ENCODE measurements around the gene MNT. TPM values are rescaled to one million over a fixed set of nuclear protein-coding genes. Genes with fewer than 3 reads are reported as not detected.

MNT gene
- total and polyA plus RNA-seq, 2 of the 8 experiments (the other 6 are each of a cell fraction or from before 2014, with no cell fraction given) = 5.0 to 17.3 TPM

DNA sequence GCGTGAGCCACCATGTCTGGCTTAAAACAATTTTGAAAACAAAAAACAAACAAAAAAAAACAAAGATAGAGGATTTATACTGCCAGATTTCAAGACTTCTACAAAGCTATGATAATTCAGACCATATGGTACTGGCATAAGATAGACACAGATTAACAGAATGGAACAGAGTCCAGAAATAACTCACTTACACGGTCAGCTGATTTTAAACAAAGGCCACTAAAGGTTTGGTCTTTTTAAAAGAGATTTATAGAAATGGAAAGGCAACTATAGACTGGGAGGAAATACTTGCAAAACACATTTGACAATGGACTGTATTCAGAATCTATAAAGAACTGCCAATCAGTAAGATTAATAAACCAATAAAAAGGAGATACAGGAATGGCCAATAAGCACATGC is 48.6 kb upstream of the MNT start:
- Histone ChIP-seq H3K79me2 (ENCODE audit: control insufficient read depth in 1 of 2, insufficient read depth in 2 of 2, low read length in 2 of 2) (peaks cover 0 to 4% of the 10 kb centered on the region in 2 experiments; a peak in 1 of 4 replicates), H4K5ac (ENCODE audit: insufficient read length, low read depth, low read length) (no peak overlapping the region), H3K23ac (ENCODE audit: insufficient read length) (no peak overlapping the region), H3K4me3 (ENCODE audit: extremely low read depth in 1 of 4, insufficient read depth in 2 of 4, low read depth in 3 of 4, low read length in 4 of 4) (no peak overlapping the region), H2BK5ac (ENCODE audit: low read depth, low read length) (no peak overlapping the region), H3K4me1 (replicated peaks in 1 of 4; ENCODE audit: control insufficient read depth in 3 of 4, insufficient read depth in 4 of 4, low read length in 3 of 4) (no peaks in the 10 kb centered on the region), H2BK15ac (ENCODE audit: low read length) (no peak overlapping the region), H3K56ac (replicated peaks; ENCODE audit: insufficient read length, low read depth, low read length) (no peak overlapping the region), H3K9me3 (ENCODE audit: insufficient read depth in 2 of 2, low read depth in 1 of 2, low read length in 1 of 2) (peaks cover 0 to 8% of the 10 kb centered on the region in 2 experiments; a peak in 1 of 4 replicates), H2BK120ac (replicated peaks; ENCODE audit: low read depth, low read length) (no peak overlapping the region), H4K91ac (replicated peaks; ENCODE audit: insufficient read length, low read length) (no peak overlapping the region), H3K27ac (ENCODE audit: low read depth, low read length) (no peak overlapping the region), H2AFZ (ENCODE audit: low read length) (no peak overlapping the region), H3K18ac (ENCODE audit: extremely low read depth, low read length) (no peak overlapping the region), H4K20me1 (replicated peaks in 1 of 2; ENCODE audit: control insufficient read depth in 1 of 2, insufficient read depth in 2 of 2, low read length in 2 of 2) (no peaks in the 10 kb centered on the region), H3K23me2 (ENCODE audit: low read depth, low read length) (no peaks in the 10 kb centered on the region), H2BK20ac (ENCODE audit: low read length) (no peak overlapping the region), H4K8ac (ENCODE audit: extremely low read depth, insufficient read depth, low read length) (no peak overlapping the region), H3K4me2 (ENCODE audit: insufficient read depth in 1 of 2, low read depth in 2 of 2, low read length in 2 of 2) (no peak overlapping the region), H3K79me1 (ENCODE audit: low read depth, low read length) (no peaks in the 10 kb centered on the region), H3K36me3 (ENCODE audit: control insufficient read depth in 2 of 4, insufficient read depth in 4 of 4, low read length in 3 of 4) (peaks cover 0 to 5% (median 2%) of the 10 kb centered on the region in 4 experiments; a peak in 3 of 8 replicates), H2AK5ac (ENCODE audit: low read depth, low read length) (no peak overlapping the region), H3K27me3 (replicated peaks in 1 of 4; ENCODE audit: control insufficient read depth in 3 of 4, extremely low read depth in 1 of 4, insufficient read depth in 3 of 4, low read length in 3 of 4) (no peaks in the 10 kb centered on the region), H3K9ac (replicated peaks in 1 of 4; ENCODE audit: extremely low read depth in 1 of 4, low read depth in 3 of 4, low read length in 3 of 4) (no peak overlapping the region), H3K4ac (replicated peaks; ENCODE audit: insufficient read length, low read depth, low read length) (no peak overlapping the region), H3K14ac (ENCODE audit: insufficient read length) (no peak overlapping the region), H2BK12ac (ENCODE audit: low read depth, low read length) (no peak overlapping the region)
- ChIA-PET POLR2A (ENCODE audit: partially characterized antibody) (interaction anchor here (0.7 kb wide), 1 partner anchor 62 kb away, joined by 3 read pairs; the partner anchor contains the start of gene METTL16), CTCF (ENCODE audit: partially characterized antibody) (interaction anchor here (0.6 to 1.4 kb wide), 3 partner anchors 11 to 31 kb away, joined by 4 to 5 read pairs (median 4); no protein-coding TSS in a partner anchor)
- DNase-seq (ENCODE audit: low read depth in 1 of 2, low spot score in 2 of 2) = no peak
- WGBS, 2 experiments (ENCODE audit: extremely low coverage in 1 of 2, insufficient coverage in 1 of 2, insufficient read length in 1 of 2, insufficient replicate concordance in 2 of 2, low coverage in 1 of 2, low lambda C conversion rate in 2 of 2, missing lambda C conversion rate in 1 of 2) = 96% methylated on average over 2 of the region's 2 CpGs; no CpG with 5 or more reads in 1 of the 2 experiments
- no peak for FAIRE-seq
- no peak for TF ChIP-seq SP2 (IDR thresholded peaks at IDR 0.05; ENCODE audit: low read length)
